ENCODE data around the gene TMPRSS9.

Gene TMPRSS9

DNA sequence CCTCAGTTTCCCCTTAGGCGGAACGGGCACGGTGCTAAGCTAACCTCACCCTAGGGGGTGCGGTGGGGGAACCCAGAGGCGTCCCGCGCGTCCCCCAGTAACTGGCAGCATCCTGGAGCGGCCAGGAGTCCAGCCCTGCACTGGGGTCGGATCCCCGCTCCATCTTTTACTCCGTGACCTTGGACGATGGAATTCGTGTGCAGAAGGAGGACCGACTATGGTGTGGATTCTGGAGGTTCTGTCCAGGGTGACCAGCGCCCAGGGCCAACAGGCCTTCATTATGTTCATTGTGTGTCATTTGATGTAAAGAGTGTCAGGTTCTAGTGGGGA, 31.0 kb upstream of the TMPRSS9 start:
- peaks cover 38 to 62% of the 10 kb centered on the region in 2 donors for H3K4me1 ChIP-seq (ENCODE audit: control insufficient read depth in 1 of 2, insufficient read depth in 2 of 2, low read length in 2 of 2)
- H3K27ac ChIP-seq (ENCODE audit: low read depth, low read length), result peak overlapping the region; percentile 84
- peak overlapping the region; percentile 91 to 94 for H3K4me3 ChIP-seq (ENCODE audit: low read depth in 1 of 2, low read length in 2 of 2)
- H3K9me3 ChIP-seq (ENCODE audit: control insufficient read depth in 1 of 2, low read length in 2 of 2), result no peaks in the 10 kb centered on the region
- no peaks in the 10 kb centered on the region for H3K27me3 ChIP-seq (ENCODE audit: control insufficient read depth in 1 of 2, insufficient read depth in 2 of 2, low read length in 2 of 2)
- peak overlapping the region; percentile 86 to 94 for H3K9ac ChIP-seq (ENCODE audit: low read depth in 1 of 2, low read length in 2 of 2)
- H3K36me3 ChIP-seq (ENCODE audit: control insufficient read depth in 1 of 2, insufficient read depth in 2 of 2, low read length in 2 of 2), result peaks cover 0 to 21% of the 10 kb centered on the region in 2 donors

DNA sequence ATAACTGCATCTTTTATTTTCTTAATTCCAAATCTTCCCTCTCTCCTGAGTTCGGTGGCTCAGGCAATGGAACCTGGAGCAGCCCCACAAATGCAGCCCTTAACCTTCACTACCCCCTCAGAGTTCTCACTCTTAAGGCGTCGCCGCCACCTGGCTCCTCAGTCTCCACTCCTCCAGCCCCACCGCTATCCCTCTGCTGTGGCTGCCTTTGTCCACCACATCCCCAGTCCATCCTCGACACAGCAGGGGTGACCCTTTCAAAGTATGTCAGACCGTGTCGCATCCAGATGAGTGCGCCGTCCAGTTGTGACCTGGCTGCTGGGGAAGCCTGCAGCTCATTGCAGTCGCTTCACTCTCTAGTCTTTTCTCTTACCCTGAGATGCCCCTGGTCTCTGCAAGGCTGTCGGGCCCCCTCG, 30.6 kb upstream of the TMPRSS9 start:
- no peaks in the 10 kb centered on the region for H3K27me3 ChIP-seq (ENCODE audit: control insufficient read depth in 1 of 2, insufficient read depth in 2 of 2, low read length in 2 of 2)
- peak overlapping the region; percentile 91 to 94 for H3K4me3 ChIP-seq (ENCODE audit: low read depth in 1 of 2, low read length in 2 of 2)
- H3K27ac ChIP-seq (ENCODE audit: low read depth, low read length), result peak overlapping the region; percentile 84
- H3K9me3 ChIP-seq (ENCODE audit: control insufficient read depth in 1 of 2, low read length in 2 of 2), result no peaks in the 10 kb centered on the region
- H3K9ac ChIP-seq (ENCODE audit: low read depth in 1 of 2, low read length in 2 of 2), result peak overlapping the region; percentile 86 to 94
- peaks cover 0 to 17% of the 10 kb centered on the region in 2 donors for H3K36me3 ChIP-seq (ENCODE audit: control insufficient read depth in 1 of 2, insufficient read depth in 2 of 2, low read length in 2 of 2)
- peaks cover 42 to 66% of the 10 kb centered on the region in 2 donors for H3K4me1 ChIP-seq (ENCODE audit: control insufficient read depth in 1 of 2, insufficient read depth in 2 of 2, low read length in 2 of 2)

GRCh38 chr19:2330255-2330631, 29.8 kb upstream of the TMPRSS9 start:
- peaks cover 42 to 64% of the 10 kb centered on the region in 2 donors for H3K4me1 ChIP-seq (ENCODE audit: control insufficient read depth in 1 of 2, insufficient read depth in 2 of 2, low read length in 2 of 2)

GRCh38 chr19:2330632-2331284, 29.3 kb upstream of the TMPRSS9 start:
- no peaks in the 10 kb centered on the region for H3K9me3 ChIP-seq (ENCODE audit: control insufficient read depth in 1 of 2, low read length in 2 of 2)
- peaks cover 42 to 62% of the 10 kb centered on the region in 2 donors for H3K4me1 ChIP-seq (ENCODE audit: control insufficient read depth in 1 of 2, insufficient read depth in 2 of 2, low read length in 2 of 2)
- peak overlapping the region; percentile 87 for H3K27ac ChIP-seq (ENCODE audit: low read depth, low read length)
- H3K9ac ChIP-seq (ENCODE audit: low read depth in 1 of 2, low read length in 2 of 2), result peak overlapping the region; percentile 72 to 94
- H3K36me3 ChIP-seq (ENCODE audit: control insufficient read depth in 1 of 2, insufficient read depth in 2 of 2, low read length in 2 of 2), result peaks cover 0 to 4% of the 10 kb centered on the region in 2 donors
- H3K27me3 ChIP-seq (ENCODE audit: control insufficient read depth in 1 of 2, insufficient read depth in 2 of 2, low read length in 2 of 2), result no peaks in the 10 kb centered on the region
- H3K4me3 ChIP-seq (ENCODE audit: low read depth in 1 of 2, low read length in 2 of 2), result peak overlapping the region; percentile 26 to 44

More at GRCh38 chr19:2330255-2330631, 29.8 kb upstream of the TMPRSS9 start:
- Histone ChIP-seq H3K36me3 (ENCODE audit: control insufficient read depth in 1 of 2, insufficient read depth in 2 of 2, low read length in 2 of 2) (peaks cover 0 to 9% of the 10 kb centered on the region in 2 donors), H3K27me3 (ENCODE audit: control insufficient read depth in 1 of 2, insufficient read depth in 2 of 2, low read length in 2 of 2) (no peaks in the 10 kb centered on the region), H3K9ac (ENCODE audit: low read depth in 1 of 2, low read length in 2 of 2) (peak overlapping the region; percentile 72 to 94), H3K4me3 (ENCODE audit: low read depth in 1 of 2, low read length in 2 of 2) (peak overlapping the region; percentile 26 to 44), H3K9me3 (ENCODE audit: control insufficient read depth in 1 of 2, low read length in 2 of 2) (no peaks in the 10 kb centered on the region), H3K27ac (ENCODE audit: low read depth, low read length) (peak overlapping the region; percentile 87)

DNA sequence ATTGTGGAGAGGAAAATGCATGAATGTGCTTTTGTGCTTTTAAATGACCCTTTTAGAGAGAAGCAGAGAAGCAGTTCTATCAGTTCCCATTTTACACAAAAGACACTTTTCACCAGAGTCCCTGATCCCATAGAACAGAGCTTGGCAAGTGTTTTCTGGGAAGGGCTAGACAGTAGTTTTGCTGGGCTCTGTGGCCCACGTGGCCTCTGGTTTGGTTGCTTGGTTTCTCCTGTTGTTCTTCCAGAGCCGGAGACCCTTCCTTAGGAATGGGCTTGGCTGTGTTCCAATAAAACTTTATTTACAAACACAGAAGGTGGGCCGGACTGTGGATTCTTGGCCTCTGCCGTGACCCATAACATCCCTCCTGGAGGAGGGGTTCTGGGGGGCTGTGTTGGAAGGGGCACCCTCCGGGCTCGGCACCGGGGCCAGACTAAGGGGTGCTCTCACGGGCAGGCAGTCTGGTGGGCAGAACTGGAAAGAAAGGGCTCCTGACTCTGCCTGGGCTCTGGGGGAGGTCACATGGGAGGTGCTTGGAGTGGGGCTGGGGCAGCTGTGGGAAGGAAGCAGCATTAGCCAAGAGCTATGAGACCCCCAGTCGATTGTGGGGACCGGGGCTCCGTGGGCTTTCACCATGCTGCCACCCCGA, 28.3 kb upstream of the TMPRSS9 start:
- Histone ChIP-seq H3K9me3 (ENCODE audit: control insufficient read depth in 1 of 2, low read length in 2 of 2) (no peaks in the 10 kb centered on the region), H3K36me3 (ENCODE audit: control insufficient read depth in 1 of 2, insufficient read depth in 2 of 2, low read length in 2 of 2) (peaks cover 0 to 10% of the 10 kb centered on the region in 2 donors), H3K27me3 (ENCODE audit: control insufficient read depth in 1 of 2, insufficient read depth in 2 of 2, low read length in 2 of 2) (no peaks in the 10 kb centered on the region), H3K9ac (ENCODE audit: low read depth in 1 of 2, low read length in 2 of 2) (peak overlapping the region; percentile 55 to 94), H3K27ac (ENCODE audit: low read depth, low read length) (peak overlapping the region; percentile 74), H3K4me3 (ENCODE audit: low read depth in 1 of 2, low read length in 2 of 2) (peak overlapping the region; percentile 26 to 44), H3K4me1 (ENCODE audit: control insufficient read depth in 1 of 2, insufficient read depth in 2 of 2, low read length in 2 of 2) (peaks cover 42 to 61% of the 10 kb centered on the region in 2 donors)

- Histone ChIP-seq H3K36me3 (ENCODE audit: control insufficient read depth in 1 of 2, insufficient read depth in 2 of 2, low read length in 2 of 2) (peaks cover 0 to 16% of the 10 kb centered on the region in 2 donors), H3K27me3 (ENCODE audit: control insufficient read depth in 1 of 2, insufficient read depth in 2 of 2, low read length in 2 of 2) (no peaks in the 10 kb centered on the region), H3K9me3 (ENCODE audit: control insufficient read depth in 1 of 2, low read length in 2 of 2) (no peaks in the 10 kb centered on the region), H3K4me1 (ENCODE audit: control insufficient read depth in 1 of 2, insufficient read depth in 2 of 2, low read length in 2 of 2) (peaks cover 41 to 54% of the 10 kb centered on the region in 2 donors), H3K4me3 (ENCODE audit: low read depth in 1 of 2, low read length in 2 of 2) (peak overlapping the region; percentile 28 to 44), H3K9ac (ENCODE audit: low read depth in 1 of 2, low read length in 2 of 2) (peak overlapping the region; percentile 45 to 94), H3K27ac (ENCODE audit: low read depth, low read length) (peak overlapping the region; percentile 74)
Observed at GRCh38 chr19:2332341-2333026, 27.6 kb upstream of the TMPRSS9 start.

GRCh38 chr19:2333027-2333806, 26.8 kb upstream of the TMPRSS9 start:
- Histone ChIP-seq H3K27me3 (ENCODE audit: control insufficient read depth in 1 of 2, insufficient read depth in 2 of 2, low read length in 2 of 2) (no peaks in the 10 kb centered on the region), H3K9ac (ENCODE audit: low read depth in 1 of 2, low read length in 2 of 2) (peak overlapping the region; percentile 37 to 69), H3K36me3 (ENCODE audit: control insufficient read depth in 1 of 2, insufficient read depth in 2 of 2, low read length in 2 of 2) (peaks cover 0 to 16% of the 10 kb centered on the region in 2 donors), H3K9me3 (ENCODE audit: control insufficient read depth in 1 of 2, low read length in 2 of 2) (no peaks in the 10 kb centered on the region), H3K4me1 (ENCODE audit: control insufficient read depth in 1 of 2, insufficient read depth in 2 of 2, low read length in 2 of 2) (peaks cover 37 to 50% of the 10 kb centered on the region in 2 donors), H3K27ac (ENCODE audit: low read depth, low read length) (peak overlapping the region; percentile 54), H3K4me3 (ENCODE audit: low read depth in 1 of 2, low read length in 2 of 2) (peak overlapping the region; percentile 21 to 48)

GRCh38 chr19:2333807-2334211, 26.3 kb upstream of the TMPRSS9 start:
- no peaks in the 10 kb centered on the region for H3K27me3 ChIP-seq (ENCODE audit: control insufficient read depth in 1 of 2, insufficient read depth in 2 of 2, low read length in 2 of 2)
- peak overlapping the region; percentile 54 for H3K27ac ChIP-seq (ENCODE audit: low read depth, low read length)
- peak overlapping the region; percentile 37 to 69 for H3K9ac ChIP-seq (ENCODE audit: low read depth in 1 of 2, low read length in 2 of 2)
- peak overlapping the region; percentile 21 to 48 for H3K4me3 ChIP-seq (ENCODE audit: low read depth in 1 of 2, low read length in 2 of 2)
- H3K9me3 ChIP-seq (ENCODE audit: control insufficient read depth in 1 of 2, low read length in 2 of 2), result no peaks in the 10 kb centered on the region
- H3K36me3 ChIP-seq (ENCODE audit: control insufficient read depth in 1 of 2, insufficient read depth in 2 of 2, low read length in 2 of 2), result peaks cover 0 to 18% of the 10 kb centered on the region in 2 donors
- H3K4me1 ChIP-seq (ENCODE audit: control insufficient read depth in 1 of 2, insufficient read depth in 2 of 2, low read length in 2 of 2), result peaks cover 37 to 50% of the 10 kb centered on the region in 2 donors

DNA sequence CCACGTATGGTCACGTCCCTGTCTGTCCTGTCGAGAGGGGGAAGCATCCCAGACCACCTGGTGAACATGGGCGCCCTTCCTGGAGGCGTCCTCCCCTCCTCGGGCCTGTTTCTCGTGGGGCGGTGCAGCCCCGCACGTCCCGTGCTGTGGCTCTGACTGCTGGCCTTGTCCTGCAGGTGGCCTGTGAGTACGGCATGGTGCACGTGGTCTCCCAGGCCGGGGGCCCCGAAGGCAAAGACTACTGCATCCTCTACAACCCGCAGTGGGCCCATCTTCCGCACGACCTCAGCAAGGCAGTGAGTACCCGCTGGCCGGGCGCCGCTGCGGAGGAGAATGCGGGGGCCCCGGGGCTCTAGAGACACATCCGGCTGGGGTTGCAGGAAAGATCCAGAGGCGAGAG, 25.6 kb upstream of the TMPRSS9 start:
- H3K27ac ChIP-seq (ENCODE audit: low read depth, low read length), result no peak overlapping the region
- no peak overlapping the region for H3K9ac ChIP-seq (ENCODE audit: low read depth in 1 of 2, low read length in 2 of 2)
- H3K27me3 ChIP-seq (ENCODE audit: control insufficient read depth in 1 of 2, insufficient read depth in 2 of 2, low read length in 2 of 2), result no peaks in the 10 kb centered on the region
- no peak overlapping the region for H3K4me3 ChIP-seq (ENCODE audit: low read depth in 1 of 2, low read length in 2 of 2)
- H3K9me3 ChIP-seq (ENCODE audit: control insufficient read depth in 1 of 2, low read length in 2 of 2), result no peaks in the 10 kb centered on the region
- H3K4me1 ChIP-seq (ENCODE audit: control insufficient read depth in 1 of 2, insufficient read depth in 2 of 2, low read length in 2 of 2), result peaks cover 36 to 44% of the 10 kb centered on the region in 2 donors
- peaks cover 0 to 23% of the 10 kb centered on the region in 2 donors for H3K36me3 ChIP-seq (ENCODE audit: control insufficient read depth in 1 of 2, insufficient read depth in 2 of 2, low read length in 2 of 2)
